ENCODE results near the gene TUBGCP6.

DNA sequence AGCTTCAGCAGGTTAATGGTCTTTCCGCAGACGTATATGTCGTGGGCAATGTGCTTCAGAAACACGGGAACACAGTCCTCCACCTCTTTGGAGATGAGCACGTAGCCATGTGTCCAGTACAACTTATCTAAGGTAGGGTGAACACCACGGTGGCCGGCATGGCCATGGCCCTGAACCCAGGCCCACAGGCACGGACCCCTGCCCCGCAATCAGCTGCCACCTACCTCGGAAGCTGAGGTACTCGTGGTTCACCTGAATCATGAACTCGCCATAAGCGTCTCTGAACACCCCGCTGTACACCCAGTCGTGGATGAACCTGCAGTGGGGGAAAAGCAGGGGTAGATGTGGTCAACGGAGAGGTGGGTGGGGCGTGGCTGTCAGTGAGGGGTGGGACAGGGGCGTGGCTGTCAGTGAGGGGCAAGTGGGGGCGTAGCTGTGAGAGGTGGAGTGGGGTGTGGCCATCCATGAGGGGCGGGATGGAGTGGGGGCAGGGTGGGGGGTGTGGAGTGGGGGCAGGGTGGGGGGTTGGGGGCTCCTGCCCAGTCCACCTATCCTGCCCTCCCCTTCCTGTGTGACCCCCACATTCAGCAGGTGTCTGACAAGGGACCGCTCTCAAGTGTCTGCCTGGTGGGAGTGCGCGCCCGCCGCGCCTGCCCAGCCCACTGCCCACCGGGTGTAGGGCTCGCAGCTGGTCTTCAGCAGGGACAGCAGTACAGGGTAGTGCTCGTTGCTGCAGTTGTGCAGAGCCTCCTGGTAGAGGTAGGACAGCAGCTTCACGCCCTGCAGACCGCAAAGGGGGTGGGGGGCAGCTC lies 18.6 kb downstream of the TUBGCP6 start:
- TF ChIP-seq CTCF (conservative IDR thresholded peaks at IDR 0.05; ENCODE audit: low read depth in 2 of 2) (no peak), POLR2AphosphoS5 (IDR thresholded peaks at IDR 0.05; ENCODE audit: low read depth) (no peak), ZNF114 (CRISPR knock-in tag; IDR thresholded peaks at IDR 0.05) (no peak), EZH2 (IDR thresholded peaks at IDR 0.05; ENCODE audit: low read depth, unreplicated experiment) (no peak), JUNB (IDR thresholded peaks at IDR 0.05; ENCODE audit: unreplicated experiment) (no peak), CREB1 (CRISPR knock-in tag; IDR thresholded peaks at IDR 0.05; ENCODE audit: low read depth) (no peak), EZH2phosphoT487 (IDR thresholded peaks at IDR 0.05; ENCODE audit: unreplicated experiment) (no peak), ZNF331 (CRISPR knock-in tag; IDR thresholded peaks at IDR 0.05; ENCODE audit: low read depth) (no peak), STAT1 (IDR thresholded peaks at IDR 0.05; ENCODE audit: unreplicated experiment) (no peak)
- TF ChIP-seq, protein P1, sequence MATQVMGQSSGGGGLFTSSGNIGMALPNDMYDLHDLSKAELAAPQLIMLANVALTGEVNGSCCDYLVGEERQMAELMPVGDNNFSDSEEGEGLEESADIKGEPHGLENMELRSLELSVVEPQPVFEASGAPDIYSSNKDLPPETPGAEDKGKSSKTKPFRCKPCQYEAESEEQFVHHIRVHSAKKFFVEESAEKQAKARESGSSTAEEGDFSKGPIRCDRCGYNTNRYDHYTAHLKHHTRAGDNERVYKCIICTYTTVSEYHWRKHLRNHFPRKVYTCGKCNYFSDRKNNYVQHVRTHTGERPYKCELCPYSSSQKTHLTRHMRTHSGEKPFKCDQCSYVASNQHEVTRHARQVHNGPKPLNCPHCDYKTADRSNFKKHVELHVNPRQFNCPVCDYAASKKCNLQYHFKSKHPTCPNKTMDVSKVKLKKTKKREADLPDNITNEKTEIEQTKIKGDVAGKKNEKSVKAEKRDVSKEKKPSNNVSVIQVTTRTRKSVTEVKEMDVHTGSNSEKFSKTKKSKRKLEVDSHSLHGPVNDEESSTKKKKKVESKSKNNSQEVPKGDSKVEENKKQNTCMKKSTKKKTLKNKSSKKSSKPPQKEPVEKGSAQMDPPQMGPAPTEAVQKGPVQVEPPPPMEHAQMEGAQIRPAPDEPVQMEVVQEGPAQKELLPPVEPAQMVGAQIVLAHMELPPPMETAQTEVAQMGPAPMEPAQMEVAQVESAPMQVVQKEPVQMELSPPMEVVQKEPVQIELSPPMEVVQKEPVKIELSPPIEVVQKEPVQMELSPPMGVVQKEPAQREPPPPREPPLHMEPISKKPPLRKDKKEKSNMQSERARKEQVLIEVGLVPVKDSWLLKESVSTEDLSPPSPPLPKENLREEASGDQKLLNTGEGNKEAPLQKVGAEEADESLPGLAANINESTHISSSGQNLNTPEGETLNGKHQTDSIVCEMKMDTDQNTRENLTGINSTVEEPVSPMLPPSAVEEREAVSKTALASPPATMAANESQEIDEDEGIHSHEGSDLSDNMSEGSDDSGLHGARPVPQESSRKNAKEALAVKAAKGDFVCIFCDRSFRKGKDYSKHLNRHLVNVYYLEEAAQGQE (IDR thresholded peaks at IDR 0.05; ENCODE audit: unreplicated experiment), result no peak
- TF ChIP-seq, protein P2, sequence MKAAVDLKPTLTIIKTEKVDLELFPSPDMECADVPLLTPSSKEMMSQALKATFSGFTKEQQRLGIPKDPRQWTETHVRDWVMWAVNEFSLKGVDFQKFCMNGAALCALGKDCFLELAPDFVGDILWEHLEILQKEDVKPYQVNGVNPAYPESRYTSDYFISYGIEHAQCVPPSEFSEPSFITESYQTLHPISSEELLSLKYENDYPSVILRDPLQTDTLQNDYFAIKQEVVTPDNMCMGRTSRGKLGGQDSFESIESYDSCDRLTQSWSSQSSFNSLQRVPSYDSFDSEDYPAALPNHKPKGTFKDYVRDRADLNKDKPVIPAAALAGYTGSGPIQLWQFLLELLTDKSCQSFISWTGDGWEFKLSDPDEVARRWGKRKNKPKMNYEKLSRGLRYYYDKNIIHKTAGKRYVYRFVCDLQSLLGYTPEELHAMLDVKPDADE (IDR thresholded peaks at IDR 0.05), result no peak
